Stimulated activated CD8-positive, alpha-beta memory T cell treated with anti-CD3 and anti-CD28 coated beads, Interleukin-7, amount 100 ng/mL, for 48 hours (primary cell): ENCODE data around the gene ZNF236.

Experiments
- DNase-seq, 2 donors: peaks; one replicate each; pipeline ENCODE4 v3.0.0-alpha.2; 2020; ENCODE audit warnings: low read depth in 1 of 2; ENCODE audit errors: extremely low read depth in 1 of 2

Gene ZNF236

DNA sequence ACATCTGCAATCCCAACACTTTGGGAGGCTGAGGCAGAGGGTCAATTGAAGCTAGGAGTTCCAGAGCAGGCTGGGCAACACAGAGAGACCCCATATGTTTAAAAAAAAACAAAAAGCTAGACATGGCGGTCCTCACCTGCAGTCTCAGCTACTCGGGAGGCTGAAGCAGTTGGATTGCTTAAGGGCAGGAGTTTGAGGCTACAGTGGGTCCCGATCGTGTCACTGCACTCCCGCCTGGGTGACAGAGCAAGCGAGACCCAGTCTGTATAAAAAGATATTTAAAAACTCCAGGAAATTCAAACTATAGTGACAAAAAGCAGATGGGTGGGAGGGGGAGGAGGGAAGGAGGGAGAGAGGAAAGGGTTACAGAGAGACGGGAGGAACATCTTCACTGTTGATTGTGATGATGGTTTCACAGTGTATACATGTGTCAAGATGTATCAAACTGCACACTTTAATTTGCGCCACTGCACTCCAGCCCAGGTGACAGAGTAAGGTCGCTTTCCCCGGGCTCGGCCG is 942 bp upstream of the ZNF236 start:
- DNase-seq, result no peak

DNA sequence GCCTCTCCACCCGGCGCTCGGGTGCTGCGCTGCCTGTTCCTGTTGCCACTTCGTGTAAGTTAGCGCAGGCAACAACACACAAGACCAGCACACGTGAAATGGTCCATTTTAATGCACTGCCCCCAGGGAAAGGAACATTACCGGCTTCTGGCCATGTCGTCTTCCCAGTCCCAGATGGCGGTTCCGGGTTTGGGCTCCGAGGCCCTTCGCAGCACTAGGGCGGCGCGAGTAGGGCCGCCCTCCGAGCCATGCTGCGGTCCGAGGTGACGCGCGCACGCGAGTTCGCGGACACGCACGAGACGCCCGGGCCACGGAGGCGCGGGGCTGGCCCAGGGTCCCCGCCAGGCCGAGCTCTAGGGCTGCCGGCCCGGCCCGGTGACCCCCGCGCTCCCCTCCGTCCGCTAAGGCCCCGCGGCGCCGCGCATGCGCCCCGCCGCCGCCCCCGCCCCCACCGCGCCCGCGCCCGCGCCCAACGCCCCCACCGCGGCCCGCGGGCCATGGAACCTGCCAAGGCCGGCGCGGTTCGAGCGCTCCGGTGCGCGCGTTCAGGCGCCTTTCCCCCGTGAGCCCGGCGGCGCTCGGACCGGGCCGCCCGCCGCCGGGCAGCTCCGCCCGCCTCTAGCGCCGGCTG is 367 bp upstream of the ZNF236 start:
- DNase-seq, result peak; percentile 21 to 35

DNA sequence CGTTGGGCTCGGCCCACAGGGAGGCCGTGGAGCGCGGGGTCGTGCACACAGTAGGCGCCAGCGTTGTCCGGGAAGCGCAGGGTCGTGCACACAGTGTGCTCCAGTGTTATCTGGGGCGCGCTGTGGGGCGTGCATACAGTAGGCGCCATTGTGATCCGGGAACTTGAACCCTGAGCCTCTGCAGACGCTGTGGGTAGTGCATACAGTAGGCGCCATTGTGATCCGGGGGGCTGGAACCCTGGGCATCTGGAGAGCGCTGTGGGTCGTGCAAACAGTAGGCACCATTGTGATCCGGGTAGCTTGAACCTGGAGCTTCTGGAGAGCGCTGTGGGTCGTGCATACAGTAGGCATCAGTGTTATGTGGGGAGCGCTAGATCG is 793 bp downstream of the ZNF236 start:
- no peak for DNase-seq

- DNase-seq, result no peak
Measured at GRCh38 chr18:76823587-76824011, 1.2 kb downstream of the ZNF236 start.

DNA sequence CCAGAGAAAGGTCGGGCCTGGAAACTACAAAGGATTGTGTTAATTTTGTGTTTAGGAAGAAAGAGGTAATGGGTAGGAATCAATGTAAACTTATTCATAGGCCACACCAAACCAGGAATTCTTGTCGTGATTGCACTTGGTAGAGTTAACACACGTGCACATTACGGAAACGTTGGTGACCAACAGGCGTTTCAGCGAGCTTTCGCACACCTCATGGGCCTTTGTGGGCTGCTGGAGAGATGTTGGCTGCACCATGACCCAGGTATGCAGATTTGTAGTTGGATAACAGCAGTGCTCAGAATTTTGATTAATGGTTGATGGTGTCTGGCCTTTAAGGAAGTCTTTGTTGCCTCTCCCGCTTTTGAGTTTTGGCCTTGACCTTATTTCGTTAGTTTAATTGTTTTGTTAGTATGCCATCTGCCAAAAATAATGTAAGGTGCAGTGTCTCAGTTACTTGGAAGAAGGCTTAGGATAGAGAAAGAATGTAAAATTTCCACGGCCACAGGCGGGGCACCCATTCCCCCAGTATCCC is 1.9 kb downstream of the ZNF236 start:
- no peak for DNase-seq

DNA sequence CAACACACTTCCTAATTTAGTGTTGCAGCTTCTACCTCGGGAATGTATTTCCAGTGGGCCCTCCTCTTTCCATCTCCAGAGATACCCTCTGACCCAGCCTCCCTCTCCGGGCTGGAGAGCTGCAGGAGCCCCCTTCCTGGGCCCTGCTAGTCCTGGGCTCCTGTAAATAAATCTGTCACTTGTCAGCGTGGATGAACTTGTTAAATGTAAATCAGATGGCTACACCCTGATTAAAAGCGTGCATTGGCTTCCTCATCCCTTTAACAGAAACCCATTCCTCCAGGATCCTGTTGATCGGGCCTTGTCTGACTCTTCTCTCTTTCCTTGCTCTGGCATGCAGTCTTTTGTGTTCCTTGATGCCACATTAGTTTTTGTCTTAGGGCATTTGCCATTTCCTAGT is 2.4 kb downstream of the ZNF236 start:
- DNase-seq, result no peak

- DNase-seq, result no peak
Measured at GRCh38 chr18:76827205-76828200, 5.1 kb downstream of the ZNF236 start.

DNA sequence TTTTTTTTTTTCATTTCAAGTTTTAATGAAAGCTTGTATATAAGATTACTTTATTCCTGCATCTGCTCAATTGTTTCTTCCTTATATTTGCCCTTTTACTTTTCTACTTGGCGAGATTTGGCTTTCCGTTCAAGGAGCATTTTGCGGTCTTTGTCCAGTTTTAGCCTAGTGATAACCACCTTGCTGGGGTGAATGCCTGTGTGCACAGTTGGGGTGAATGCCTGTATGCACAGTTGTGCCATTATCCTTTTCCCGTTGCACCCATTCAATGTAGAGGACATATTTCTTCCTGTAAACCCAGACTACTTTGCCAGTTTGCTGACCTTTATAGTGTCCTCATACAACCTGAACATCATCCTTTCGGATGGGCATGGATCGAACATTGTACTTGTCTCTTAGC is 12.0 kb downstream of the ZNF236 start:
- no peak for DNase-seq

- DNase-seq, result no peak
Measured at GRCh38 chr18:76835380-76835779, 13.0 kb downstream of the ZNF236 start.

- no peak for DNase-seq
Measured at GRCh38 chr18:76837071-76837470, 14.7 kb downstream of the ZNF236 start.

DNA sequence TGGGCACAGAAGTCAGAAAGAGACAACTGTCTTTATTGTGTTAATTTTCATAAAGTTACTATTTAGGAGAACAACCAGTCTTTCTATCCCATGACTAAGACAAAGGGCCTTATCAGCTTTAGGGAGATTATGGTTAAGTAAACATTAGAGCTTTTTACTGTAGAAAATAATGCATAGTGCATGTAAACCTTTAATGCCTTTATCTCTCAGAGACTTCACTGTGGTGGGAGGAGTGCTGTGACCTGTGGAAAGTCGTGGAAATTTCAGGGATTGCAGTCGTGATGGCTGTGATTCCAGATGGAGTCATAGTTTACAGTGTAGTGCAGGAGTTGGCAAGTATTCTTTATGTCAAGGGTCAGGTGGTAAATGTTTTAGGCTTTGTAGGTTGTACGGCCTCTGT is 15.8 kb downstream of the ZNF236 start:
- DNase-seq, result no peak

DNA sequence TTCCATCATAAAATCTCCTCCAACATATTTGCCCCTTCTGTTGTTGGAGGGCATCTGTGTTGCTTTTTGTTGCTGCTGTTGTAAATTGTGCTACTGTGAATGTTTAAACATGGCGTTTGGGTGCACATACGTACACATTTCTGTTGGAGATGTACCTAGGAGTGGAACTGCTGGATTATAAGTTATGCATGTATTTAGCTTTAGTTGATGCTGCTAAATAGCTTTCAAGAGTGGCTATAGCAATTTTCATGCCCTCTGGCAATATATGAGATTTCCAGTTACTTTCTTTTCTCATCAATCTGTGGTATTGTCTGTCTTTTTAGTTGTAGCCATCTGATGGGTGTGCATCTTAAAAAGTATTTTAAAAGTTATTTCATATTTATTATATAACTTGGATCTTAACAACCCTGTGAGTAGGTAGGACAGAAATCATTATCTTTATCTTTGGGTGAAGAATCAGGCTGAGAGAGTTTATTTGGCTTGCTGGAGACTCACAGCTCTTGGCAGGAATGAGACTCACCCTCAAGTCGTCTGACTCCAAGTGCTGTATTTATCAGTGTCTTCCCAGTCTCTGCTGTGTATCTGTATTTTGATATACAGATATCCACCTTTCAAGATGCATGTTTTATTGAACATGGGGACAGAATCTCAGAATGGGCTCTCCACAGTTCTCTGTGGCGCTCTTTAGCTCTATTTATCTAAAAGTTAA is 16.9 kb downstream of the ZNF236 start:
- DNase-seq, result no peak

- no peak for DNase-seq
Measured at GRCh38 chr18:76842837-76843530, 20.6 kb downstream of the ZNF236 start.

DNA sequence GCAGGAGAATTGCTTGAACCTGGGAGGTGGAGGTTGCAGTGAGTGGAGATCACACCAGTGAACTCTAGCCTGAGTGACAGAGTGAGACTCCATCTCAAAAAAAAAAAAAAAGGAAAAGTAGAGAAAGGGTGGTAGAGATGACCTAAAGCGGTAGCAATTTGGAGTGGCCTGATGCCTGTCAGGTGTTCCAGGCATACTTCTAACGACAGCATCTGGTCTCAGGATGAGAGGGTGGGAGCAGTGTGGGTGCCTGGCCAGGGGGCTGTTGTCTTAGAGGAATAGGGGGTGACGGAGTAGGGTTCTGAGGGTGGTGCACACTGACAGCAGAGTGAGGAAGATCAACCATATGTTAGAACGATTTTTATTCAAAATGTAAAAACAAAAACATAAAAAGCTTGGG is 21.8 kb downstream of the ZNF236 start:
- no peak for DNase-seq

DNA sequence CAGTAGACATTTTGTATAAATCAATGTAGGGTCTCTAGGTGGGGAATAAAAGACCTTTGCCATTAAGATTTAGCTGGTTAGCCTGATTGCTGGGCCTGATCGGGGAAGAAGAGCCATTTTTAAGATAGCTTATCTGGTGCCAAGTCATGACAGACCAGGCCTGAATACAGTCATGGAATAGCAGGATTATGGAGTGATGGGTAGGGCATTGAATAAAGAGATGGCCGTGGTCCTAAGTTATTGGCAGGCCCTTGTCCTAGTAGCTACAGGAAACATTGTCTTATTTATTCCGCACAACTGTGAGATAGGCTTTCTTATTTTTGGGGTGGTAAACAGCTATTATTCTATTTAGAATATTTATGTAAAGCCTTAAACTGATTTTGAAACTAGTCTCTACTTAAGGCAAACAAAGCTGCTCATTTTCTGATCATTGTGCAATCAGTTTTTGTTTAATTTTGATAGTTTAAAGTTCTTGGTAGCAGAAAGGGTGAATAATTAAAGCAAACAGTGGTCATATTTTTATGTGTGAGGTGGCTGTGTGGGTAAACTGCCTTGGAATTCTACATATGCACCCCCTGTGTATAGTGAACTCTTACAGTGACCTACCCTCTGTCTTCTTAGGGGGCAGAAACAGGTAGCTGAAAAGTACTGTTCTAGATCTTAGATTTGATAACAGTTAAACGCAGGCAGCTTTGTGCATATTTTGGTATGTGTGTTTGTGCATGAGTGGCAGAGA is 22.6 kb downstream of the ZNF236 start:
- DNase-seq, result no peak

DNA sequence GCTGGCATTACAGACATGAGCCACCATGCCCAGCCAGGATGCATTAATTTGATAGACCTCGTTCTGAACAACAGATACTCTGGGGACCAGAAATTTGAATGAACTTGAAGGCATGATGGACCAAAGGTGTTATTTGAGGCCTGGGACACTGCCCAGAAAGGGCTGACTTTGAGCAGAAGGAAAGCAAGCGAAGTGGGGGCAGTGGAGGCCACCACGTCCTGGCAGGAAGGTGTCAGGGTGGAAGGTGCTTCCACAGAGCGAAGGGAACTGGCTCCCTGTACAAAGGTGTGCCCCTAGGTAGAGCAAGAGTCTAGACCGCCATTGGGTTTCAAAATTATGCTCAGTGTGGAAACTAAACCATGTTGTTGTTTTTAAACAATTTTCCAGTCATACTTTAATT is 23.9 kb downstream of the ZNF236 start:
- no peak for DNase-seq

DNA sequence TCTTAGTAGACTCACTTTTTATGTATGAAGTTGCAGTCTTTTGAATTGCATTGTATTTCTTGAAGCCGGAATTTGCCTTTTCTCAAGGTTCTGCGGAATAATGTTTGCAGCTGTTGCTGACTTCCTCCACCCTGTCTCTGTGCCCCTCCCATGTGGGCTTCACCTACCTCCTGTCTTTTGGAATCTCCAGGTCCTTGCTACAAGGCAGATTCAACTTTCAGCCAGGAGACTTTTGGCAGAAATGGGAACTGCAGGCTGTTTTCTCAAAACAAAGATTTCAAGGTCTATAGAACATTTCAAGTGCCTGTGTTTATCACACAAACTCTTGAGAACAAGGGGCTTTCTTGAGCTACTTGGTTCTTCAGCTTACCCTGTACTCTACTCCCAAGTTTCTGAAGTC is 25.6 kb downstream of the ZNF236 start:
- no peak for DNase-seq

- DNase-seq, result no peak
Measured at GRCh38 chr18:76850112-76850511, 27.8 kb downstream of the ZNF236 start.

GRCh38 chr18:76855594-76855993 is 33.2 kb downstream of the ZNF236 start:
- no peak for DNase-seq

GRCh38 chr18:76857476-76857875 is 35.1 kb downstream of the ZNF236 start:
- no peak for DNase-seq
